Panc1 (cell line): Measurements from ENCODE around the gene NCAM2. TPM values are rescaled to one million over a fixed set of nuclear protein-coding genes. Genes with fewer than 3 reads are reported as not detected.

ENCODE experiments used
- ATAC-seq: fragments of 200-7000 bp; cut with Tn5 transposase; 2 replicates; pipeline ENCODE4 v1.9.1; 2020; ENCODE audit warnings: mild to moderate bottlenecking, moderate library complexity
- BruUV-seq: library from RNA; stranded (reverse); fragments of 400-500 nt; replicated peaks from 2 replicates; lab custom pipeline; 2021; lab: Mats Ljungman, UMichigan
- CTCF ChIA-PET: fragments of 300-600 bp; sonication (Branson Sonifier 250); formaldehyde crosslinking; loops from one replicate; lab custom pipeline; 2022; ENCODE audit warnings: antibody characterized with exemption; lab: Charles Lee
- POLR2A ChIA-PET: fragments of 300-600 bp; sonication (Branson Sonifier 250); formaldehyde crosslinking; loops from one replicate; lab custom pipeline; 2022; ENCODE audit warnings: antibody characterized with exemption; lab: Charles Lee
- DNase-seq: peaks from one replicate; pipeline ENCODE4 v3.0.0-alpha.2; 2010; ENCODE audit warnings: low read depth, low spot score
- H3K27ac ChIP-seq: 2 replicates; pipeline ENCODE4 v1.5.1; 2011; ENCODE audit warnings: mild to moderate bottlenecking, low read length, inconsistent platforms
- H3K27me3 ChIP-seq: fragments of 200-500 bp; sonication (Bioruptor generic); 2 replicates; pipeline ENCODE4 v1.6.0; 2014; ENCODE audit warnings: low read length, inconsistent platforms; ENCODE audit not compliant: control insufficient read depth, insufficient read depth
- H3K36me3 ChIP-seq: fragments of 200-500 bp; sonication (Bioruptor generic); 2 replicates; pipeline ENCODE4 v1.5.1; 2014; ENCODE audit warnings: inconsistent platforms, mild to moderate bottlenecking, low read length, moderate library complexity; ENCODE audit not compliant: control insufficient read depth, insufficient read depth
- H3K4me1 ChIP-seq: 2 replicates; pipeline ENCODE4 v1.5.1; 2011; ENCODE audit warnings: inconsistent platforms, mild to moderate bottlenecking, low read length, moderate library complexity; ENCODE audit not compliant: control insufficient read depth, insufficient read depth
- H3K4me3 ChIP-seq, 2 experiments: 2 replicates each; pipeline ENCODE4 v1.5.1; 2011 to 2012; ENCODE audit warnings: low read depth in 2 of 2, low read length in 2 of 2, mild to moderate bottlenecking in 2 of 2, inconsistent platforms in 1 of 2, moderate library complexity in 1 of 2
- H3K9me3 ChIP-seq: fragments of 200-500 bp; sonication (Bioruptor generic); 2 replicates; pipeline ENCODE4 v1.5.1; 2014; ENCODE audit warnings: low read depth, mild to moderate bottlenecking, inconsistent platforms, low read length, moderate library complexity; ENCODE audit not compliant: control insufficient read depth, insufficient read depth
- POLR2AphosphoS5 ChIP-seq: IDR thresholded peaks from 2 replicates; pipeline ENCODE4 v1.6.1; 2012; ENCODE audit warnings: mild to moderate bottlenecking, low read depth, low read length, moderate library complexity
- REST ChIP-seq, 2 experiments: IDR thresholded peaks; 2 replicates each; pipeline ENCODE4 v1.6.1; 2011 to 2012; ENCODE audit warnings: low read depth in 2 of 2, control low read depth in 1 of 2, low read length in 1 of 2, mild to moderate bottlenecking in 1 of 2, moderate library complexity in 1 of 2; ENCODE audit not compliant: insufficient read depth in 1 of 2
- SIN3A ChIP-seq: IDR thresholded peaks from 2 replicates; pipeline ENCODE4 v1.6.1; 2012; ENCODE audit warnings: low read depth, mild to moderate bottlenecking, low read length, moderate library complexity, borderline replicate concordance; ENCODE audit not compliant: insufficient read depth
- TCF7L2 ChIP-seq: IDR thresholded peaks from 2 replicates; pipeline ENCODE4 v1.6.1; 2011; ENCODE audit warnings: mild to moderate bottlenecking, low read depth, low read length, inconsistent platforms
- in situ Hi-C: cut with HindIII; loops from 2 replicates; pipeline ENCODE4 v1.10.0; 2016; ENCODE audit warnings: low sequenced_read_pairs, low pct_unique_long_range_greater_than_20kb
- intact Hi-C: fragments of 100-400 bp; cut with micrococcal nuclease; formaldehyde crosslinking; loops from one replicate; pipeline ENCODE4 v1.10.0; 2022; ENCODE audit not compliant: unreplicated experiment
- total RNA-seq: library from RNA; stranded (reverse); gene quantifications from one replicate; pipeline ENCODE4 v1.2.1, GENCODE V29; 2021; ENCODE audit not compliant: unreplicated experiment
- TF ChIP-seq, protein P1 (sequence below): fragments of 450-650 bp; IDR thresholded peaks from 2 replicates; pipeline ENCODE4 v1.5.1; 2017; ENCODE audit warnings: mild to moderate bottlenecking

NCAM2 gene
- total RNA-seq, 1 experiment from 2014 or later: 2.2 TPM

- ATAC-seq (no peak), DNase-seq (no peak)
- in situ Hi-C loops: no loop called here
- Histone ChIP-seq H3K36me3 (no peaks in the 10 kb centered on the region), H3K4me3 (no peak overlapping the region), H3K27me3 (no peaks in the 10 kb centered on the region), H3K9me3 (no peaks in the 10 kb centered on the region), H3K4me1 (no peaks in the 10 kb centered on the region), H3K27ac (no peak overlapping the region)
- TF ChIP-seq, protein P1, sequence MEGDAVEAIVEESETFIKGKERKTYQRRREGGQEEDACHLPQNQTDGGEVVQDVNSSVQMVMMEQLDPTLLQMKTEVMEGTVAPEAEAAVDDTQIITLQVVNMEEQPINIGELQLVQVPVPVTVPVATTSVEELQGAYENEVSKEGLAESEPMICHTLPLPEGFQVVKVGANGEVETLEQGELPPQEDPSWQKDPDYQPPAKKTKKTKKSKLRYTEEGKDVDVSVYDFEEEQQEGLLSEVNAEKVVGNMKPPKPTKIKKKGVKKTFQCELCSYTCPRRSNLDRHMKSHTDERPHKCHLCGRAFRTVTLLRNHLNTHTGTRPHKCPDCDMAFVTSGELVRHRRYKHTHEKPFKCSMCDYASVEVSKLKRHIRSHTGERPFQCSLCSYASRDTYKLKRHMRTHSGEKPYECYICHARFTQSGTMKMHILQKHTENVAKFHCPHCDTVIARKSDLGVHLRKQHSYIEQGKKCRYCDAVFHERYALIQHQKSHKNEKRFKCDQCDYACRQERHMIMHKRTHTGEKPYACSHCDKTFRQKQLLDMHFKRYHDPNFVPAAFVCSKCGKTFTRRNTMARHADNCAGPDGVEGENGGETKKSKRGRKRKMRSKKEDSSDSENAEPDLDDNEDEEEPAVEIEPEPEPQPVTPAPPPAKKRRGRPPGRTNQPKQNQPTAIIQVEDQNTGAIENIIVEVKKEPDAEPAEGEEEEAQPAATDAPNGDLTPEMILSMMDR: no peak
- no peak for TF ChIP-seq POLR2AphosphoS5
- TF ChIP-seq SIN3A: no peak
- CTCF ChIA-PET: no interaction called here
- intact Hi-C loops: no loop called here
- no TSS peak for BruUV-seq
- POLR2A ChIA-PET: no interaction called here
Measured at GRCh38 chr21:21463456-21463855, 465.2 kb downstream of the NCAM2 start.

DNA sequence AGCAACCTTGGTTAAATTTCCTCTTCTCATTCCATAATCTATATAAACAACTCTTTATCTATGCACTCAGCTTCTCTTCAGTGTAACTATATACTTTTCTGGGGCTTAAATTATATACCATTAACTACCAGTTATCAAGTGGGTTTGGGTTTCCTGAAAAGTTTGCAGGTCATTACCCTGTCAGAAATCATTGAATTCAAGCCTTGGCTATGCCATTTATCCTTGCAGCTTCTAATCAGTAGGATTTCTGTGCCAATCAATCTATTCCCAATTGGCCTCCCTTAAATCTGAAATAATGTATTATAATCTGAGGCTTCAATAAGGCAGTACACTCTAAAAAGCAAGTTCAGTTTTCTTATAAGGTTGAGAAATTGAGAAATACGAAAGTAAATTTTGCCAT lies 466.5 kb downstream of the NCAM2 start:
- no peaks in the 10 kb centered on the region for H3K4me1 ChIP-seq
- H3K4me3 ChIP-seq: no peak overlapping the region
- no peaks in the 10 kb centered on the region for H3K27me3 ChIP-seq
- TF ChIP-seq TCF7L2: no peak
- no peak for TF ChIP-seq SIN3A
- TF ChIP-seq, protein P1: no peak
- no peak for TF ChIP-seq POLR2AphosphoS5
- TF ChIP-seq REST (IDR thresholded peaks at IDR 0.05; ENCODE audit: insufficient read depth in 1 of 2, low read depth in 2 of 2, low read length in 1 of 2): no peak
- no peaks in the 10 kb centered on the region for H3K9me3 ChIP-seq
- in situ Hi-C loops: no loop called here
- ATAC-seq (no peak), DNase-seq (no peak)
- POLR2A ChIA-PET: no interaction called here
- H3K27ac ChIP-seq: no peak overlapping the region
- no peaks in the 10 kb centered on the region for H3K36me3 ChIP-seq
- no TSS peak for BruUV-seq
- CTCF ChIA-PET: no interaction called here
- intact Hi-C loops: no loop called here
